ENCODE results near the gene OR10H1.
"Not testable (repeated sequence)": the region's sequence is repeated elsewhere in the genome, so short reads cannot be mapped to it uniquely, and the experiment has no call there.

OR10H1 gene

GRCh38 chr19:15846923-15847322, 31.5 kb upstream of the OR10H1 start:
- no peak for TF ChIP-seq CTCF (IDR thresholded peaks at IDR 0.05; ENCODE audit: low read depth, low read length)
- no peak overlapping the region for H3K4me3 ChIP-seq (replicated peaks in 1 of 2; ENCODE audit: low read depth in 2 of 2, low read length in 2 of 2)
- DNase-seq (ENCODE audit: low read depth in 2 of 2), result no peak

- not testable (repeated sequence) for DNase-seq (ENCODE audit: low read depth in 2 of 2); H3K4me3 ChIP-seq (replicated peaks in 1 of 2; ENCODE audit: low read depth in 2 of 2, low read length in 2 of 2)
These were observed 28.4 kb upstream of the OR10H1 start for GRCh38 chr19:15843894-15844222.

DNA sequence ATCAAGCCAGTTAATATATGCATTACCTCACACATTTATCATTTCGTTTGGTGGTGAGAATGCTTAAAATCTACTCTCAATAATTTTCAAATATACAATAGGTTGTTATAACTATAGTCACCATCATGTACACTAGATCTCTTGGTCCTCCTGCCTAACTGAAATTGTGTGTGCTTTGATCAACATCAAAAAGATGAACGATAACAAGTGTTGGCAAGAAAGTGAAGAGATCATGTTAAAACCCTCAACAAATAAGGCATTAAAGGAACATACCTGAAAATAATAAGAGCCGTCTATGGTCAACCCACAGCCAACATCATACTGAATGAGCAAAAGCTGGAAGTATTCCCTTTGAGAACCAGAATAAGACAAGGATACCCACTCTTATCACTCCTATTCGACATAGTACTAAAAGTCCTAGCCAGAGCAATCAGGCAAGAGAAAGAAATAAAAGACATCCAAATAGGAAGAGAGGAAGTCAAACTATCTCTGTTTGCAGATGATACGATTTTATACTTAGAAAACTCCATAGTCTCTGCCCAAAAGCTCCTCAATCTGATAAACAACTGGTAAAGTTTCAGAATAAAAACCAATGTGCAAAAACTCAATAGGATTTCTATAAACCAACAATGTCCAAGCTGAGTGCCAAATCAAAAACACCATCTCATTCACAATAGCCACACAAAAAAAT, 27.9 kb upstream of the OR10H1 start:
- no peak for TF ChIP-seq CTCF (IDR thresholded peaks at IDR 0.05; ENCODE audit: low read depth, low read length)
- no peak overlapping the region for H3K4me3 ChIP-seq (replicated peaks in 1 of 2; ENCODE audit: low read depth in 2 of 2, low read length in 2 of 2)

GRCh38 chr19:15841875-15842569, 26.6 kb upstream of the OR10H1 start:
- DNase-seq (ENCODE audit: low read depth in 2 of 2), result no peak
- no peak overlapping the region for H3K4me3 ChIP-seq (replicated peaks in 1 of 2; ENCODE audit: low read depth in 2 of 2, low read length in 2 of 2)
- TF ChIP-seq CTCF (IDR thresholded peaks at IDR 0.05; ENCODE audit: low read depth, low read length), result no peak

More for the DNA sequence above, 27.9 kb upstream of the OR10H1 start:
- DNase-seq (ENCODE audit: low read depth in 2 of 2), result no peak

DNA sequence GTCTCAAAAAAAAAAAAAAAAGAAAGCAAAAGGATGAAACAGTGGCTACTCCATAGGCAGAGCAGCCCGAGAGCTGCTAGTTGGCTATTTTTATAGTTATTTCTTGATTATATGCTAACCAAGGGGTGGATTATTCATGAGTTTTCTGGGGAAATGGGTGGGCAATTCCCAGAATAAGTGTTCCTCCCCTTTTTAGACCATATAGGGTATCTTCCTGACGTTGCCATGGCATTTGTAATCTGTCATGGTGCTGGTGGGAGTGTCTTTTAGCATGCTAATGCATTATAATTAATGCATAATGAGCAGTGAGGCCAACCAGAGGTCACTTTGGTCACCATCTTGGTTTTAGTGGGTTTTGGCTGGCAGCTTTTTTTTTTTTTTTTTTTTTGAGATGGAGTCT, 25.4 kb upstream of the OR10H1 start:
- no peak overlapping the region for H3K4me3 ChIP-seq (replicated peaks in 1 of 2; ENCODE audit: low read depth in 2 of 2, low read length in 2 of 2)
- no peak for DNase-seq (ENCODE audit: low read depth in 2 of 2)
- TF ChIP-seq CTCF (IDR thresholded peaks at IDR 0.05; ENCODE audit: low read depth, low read length), result no peak

DNA sequence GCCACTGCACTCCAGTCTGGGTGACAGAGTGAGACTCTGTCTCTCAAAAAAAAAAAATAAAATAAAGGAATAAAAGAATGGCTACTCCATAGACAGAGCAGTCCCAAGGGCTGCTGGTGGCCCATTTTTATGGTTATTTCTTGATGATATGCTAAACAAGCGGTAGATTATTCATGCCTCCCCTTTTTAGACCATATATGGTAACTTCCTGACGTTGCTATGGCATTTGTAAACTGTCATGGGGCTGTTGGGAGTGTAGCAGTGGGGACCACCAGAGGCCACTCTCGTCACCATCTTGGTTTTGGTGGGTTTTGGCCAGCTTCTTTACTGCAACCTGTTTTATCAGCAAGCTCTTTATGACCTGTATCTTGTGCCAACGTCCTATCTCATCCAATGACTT, 24.4 kb upstream of the OR10H1 start:
- not testable (repeated sequence) for H3K4me3 ChIP-seq (replicated peaks in 1 of 2; ENCODE audit: low read depth in 2 of 2, low read length in 2 of 2); DNase-seq (ENCODE audit: low read depth in 2 of 2)

GRCh38 chr19:15838351-15838750, 22.9 kb upstream of the OR10H1 start:
- TF ChIP-seq CTCF (IDR thresholded peaks at IDR 0.05; ENCODE audit: low read depth, low read length), result no peak
- no peak overlapping the region for H3K4me3 ChIP-seq (replicated peaks in 1 of 2; ENCODE audit: low read depth in 2 of 2, low read length in 2 of 2)
- DNase-seq (ENCODE audit: low read depth in 2 of 2), result no peak

DNA sequence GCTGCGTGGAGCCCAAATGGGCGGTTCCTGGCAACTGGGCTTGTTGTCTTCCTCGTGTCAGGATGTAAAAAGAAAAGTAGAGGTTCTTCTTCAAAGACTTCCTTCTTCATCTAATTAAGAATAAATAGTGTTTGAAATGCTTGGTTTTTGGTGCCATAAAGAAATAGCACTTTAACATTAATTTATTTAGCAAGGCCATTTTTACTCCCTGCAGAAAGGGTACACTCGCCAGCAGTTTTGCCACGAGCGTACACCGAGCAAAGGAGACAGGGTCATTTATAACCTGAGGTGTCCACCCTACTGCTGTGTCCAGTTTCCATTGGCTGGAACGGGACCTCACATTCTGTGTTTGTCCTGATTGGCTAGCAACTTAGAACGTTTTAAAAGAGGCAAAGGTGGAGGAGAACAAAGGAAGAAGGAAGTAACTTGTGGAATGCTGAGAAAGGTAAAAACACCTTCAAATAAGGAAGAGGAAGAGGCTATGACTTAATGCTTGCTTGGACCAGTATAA, 21.8 kb upstream of the OR10H1 start:
- peak overlapping the region; percentile 72 to 83 for H3K4me3 ChIP-seq (replicated peaks in 1 of 2; ENCODE audit: low read depth in 2 of 2, low read length in 2 of 2)
- no peak for TF ChIP-seq CTCF (IDR thresholded peaks at IDR 0.05; ENCODE audit: low read depth, low read length)
- no peak for DNase-seq (ENCODE audit: low read depth in 2 of 2)

Data from cardiac fibroblast (primary cell).